H9 (cell line): Measurements from ENCODE around the gene SNAPC2. TPM values are rescaled to one million over a fixed set of nuclear protein-coding genes. Genes with fewer than 3 reads are reported as not detected.
A peak's percentile ranks its signal among the peaks of the same experiment; 100 is the strongest.

Experiments used
- DNase-seq: peaks from one replicate; pipeline ENCODE4 v3.0.0-alpha.2; 2017
- H2AFZ ChIP-seq: one replicate; pipeline ENCODE4 v1.6.1; 2013; ENCODE audit warnings: mild to moderate bottlenecking, low read length, control low read depth, moderate library complexity
- H2AK5ac ChIP-seq: 2 replicates; pipeline ENCODE4 v1.6.1; 2013; ENCODE audit warnings: low read length, control low read depth, mixed read lengths; ENCODE audit not compliant: insufficient read length
- H2BK120ac ChIP-seq: one replicate; pipeline ENCODE4 v1.6.1; 2013; ENCODE audit warnings: low read depth, mild to moderate bottlenecking, low read length, control low read depth, inconsistent platforms; ENCODE audit not compliant: poor library complexity, severe bottlenecking
- H2BK12ac ChIP-seq: 2 replicates; pipeline ENCODE4 v1.6.1; 2013; ENCODE audit warnings: low read length, control low read depth, mixed read lengths, low read depth; ENCODE audit not compliant: insufficient read length
- H2BK15ac ChIP-seq: 2 replicates; pipeline ENCODE4 v1.6.1; 2013; ENCODE audit warnings: low read depth, low read length, control low read depth
- H2BK20ac ChIP-seq: one replicate; pipeline ENCODE4 v1.6.1; 2013; ENCODE audit warnings: low read depth, mild to moderate bottlenecking, low read length, control low read depth, inconsistent platforms; ENCODE audit not compliant: poor library complexity, severe bottlenecking
- H2BK5ac ChIP-seq: 2 replicates; pipeline ENCODE4 v1.6.1; 2013; ENCODE audit warnings: low read length, control low read depth, mixed read lengths; ENCODE audit not compliant: insufficient read length
- H3K14ac ChIP-seq: 2 replicates; pipeline ENCODE4 v1.6.1; 2013; ENCODE audit warnings: low read length, control low read depth; ENCODE audit not compliant: insufficient read depth
- H3K18ac ChIP-seq: 2 replicates; pipeline ENCODE4 v1.6.1; 2013; ENCODE audit warnings: low read depth, mild to moderate bottlenecking, mixed read lengths, low read length, control low read depth; ENCODE audit not compliant: insufficient read length
- H3K23ac ChIP-seq: 2 replicates; pipeline ENCODE4 v1.6.1; 2013; ENCODE audit warnings: low read length, control low read depth, mixed read lengths, low read depth; ENCODE audit not compliant: insufficient read length
- H3K23me2 ChIP-seq: 2 replicates; pipeline ENCODE4 v1.6.1; 2013; ENCODE audit warnings: low read depth, mild to moderate bottlenecking, mixed read lengths, low read length, control low read depth; ENCODE audit not compliant: insufficient read length, poor library complexity, severe bottlenecking
- H3K27ac ChIP-seq: 2 replicates; pipeline ENCODE4 v1.5.1; 2013; ENCODE audit warnings: low read length, control low read depth, mixed read lengths, low read depth; ENCODE audit not compliant: insufficient read length
- H3K27me3 ChIP-seq: 2 replicates; pipeline ENCODE4 v1.6.1; 2013; ENCODE audit warnings: low read length, control low read depth, inconsistent platforms; ENCODE audit not compliant: insufficient read depth
- H3K4ac ChIP-seq: 2 replicates; pipeline ENCODE4 v1.6.1; 2013; ENCODE audit warnings: low read depth, mild to moderate bottlenecking, control low read depth, inconsistent platforms, low read length, moderate library complexity
- H3K4me1 ChIP-seq: 2 replicates; pipeline ENCODE4 v1.6.1; 2013; ENCODE audit warnings: low read length, control low read depth, inconsistent platforms; ENCODE audit not compliant: insufficient read depth
- H3K4me2 ChIP-seq: 2 replicates; pipeline ENCODE4 v1.6.1; 2013; ENCODE audit warnings: low read length, control low read depth, mixed read lengths; ENCODE audit not compliant: insufficient read length, insufficient read depth
- H3K56ac ChIP-seq: 2 replicates; pipeline ENCODE4 v1.6.1; 2013; ENCODE audit warnings: low read depth, mild to moderate bottlenecking, mixed read lengths, low read length, control low read depth; ENCODE audit not compliant: insufficient read length
- H3K79me1 ChIP-seq: 2 replicates; pipeline ENCODE4 v1.6.1; 2013; ENCODE audit warnings: low read depth, mild to moderate bottlenecking, moderate library complexity, low read length, control low read depth, inconsistent platforms; ENCODE audit not compliant: insufficient read depth, poor library complexity, severe bottlenecking
- H3K79me2 ChIP-seq: 2 replicates; pipeline ENCODE4 v1.6.1; 2013; ENCODE audit warnings: low read length, control low read depth, inconsistent platforms; ENCODE audit not compliant: insufficient read depth
- H3K9ac ChIP-seq: 2 replicates; pipeline ENCODE4 v1.6.1; 2013; ENCODE audit warnings: low read length, control low read depth, mixed read lengths; ENCODE audit not compliant: insufficient read length; ENCODE audit errors: extremely low read depth
- H3K9me3 ChIP-seq: one replicate; pipeline ENCODE4 v1.6.1; 2013; ENCODE audit warnings: low read depth, low read length, inconsistent platforms; ENCODE audit not compliant: control insufficient read depth
- H3T11ph ChIP-seq: one replicate; pipeline ENCODE4 v1.6.1; 2013; ENCODE audit warnings: mild to moderate bottlenecking, low read length, control low read depth, inconsistent platforms
- H4K20me1 ChIP-seq: one replicate; pipeline ENCODE4 v1.6.1; 2013; ENCODE audit not compliant: control insufficient read depth, insufficient read length, insufficient read depth
- H4K5ac ChIP-seq: 2 replicates; pipeline ENCODE4 v1.6.1; 2013; ENCODE audit warnings: low read depth, mild to moderate bottlenecking, mixed read lengths, low read length, control low read depth; ENCODE audit not compliant: insufficient read length
- H4K8ac ChIP-seq: replicated peaks from 2 replicates; pipeline ENCODE4 v1.6.1; 2013; ENCODE audit warnings: low read length, control low read depth, mixed read lengths, low read depth; ENCODE audit not compliant: insufficient read length
- H4K91ac ChIP-seq: 2 replicates; pipeline ENCODE4 v1.6.1; 2013; ENCODE audit warnings: low read depth, mild to moderate bottlenecking, moderate library complexity, mixed read lengths, low read length, control low read depth; ENCODE audit not compliant: insufficient read length
- H3K27ac Mint-ChIP-seq, 3 experiments: 2 replicates in 2 of 3; 3 replicates in 1 of 3; pipeline ENCODE4 v1.8.0; 2020 to 2021; ENCODE audit warnings: mixed read lengths in 3 of 3, mild to moderate bottlenecking in 1 of 3, moderate library complexity in 1 of 3
- H3K27me3 Mint-ChIP-seq: 2 replicates; pipeline ENCODE4 v1.8.0; 2021; ENCODE audit warnings: low read depth, mild to moderate bottlenecking, moderate library complexity, mixed read lengths
- H3K36me3 Mint-ChIP-seq, 3 experiments: 2 replicates in 2 of 3; 3 replicates in 1 of 3; pipeline ENCODE4 v1.8.0; 2020 to 2021; ENCODE audit warnings: low read depth in 3 of 3, mixed read lengths in 3 of 3; ENCODE audit not compliant: insufficient read depth in 1 of 3
- H3K4me1 Mint-ChIP-seq, 2 experiments: 2 replicates each; pipeline ENCODE4 v1.8.0; 2020; ENCODE audit warnings: mixed read lengths in 2 of 2
- H3K4me3 Mint-ChIP-seq, 2 experiments: 2 replicates in 1 of 2; 3 replicates in 1 of 2; pipeline ENCODE4 v1.8.0; 2020 to 2021; ENCODE audit warnings: mild to moderate bottlenecking in 2 of 2, mixed read lengths in 2 of 2, moderate library complexity in 1 of 2
- H3K9me3 Mint-ChIP-seq, 2 experiments: 2 replicates in 1 of 2; 3 replicates in 1 of 2; pipeline ENCODE4 v1.8.0; 2020; ENCODE audit warnings: mild to moderate bottlenecking in 2 of 2, mixed read lengths in 2 of 2, moderate library complexity in 1 of 2
- WGBS: extraction: QIAGEN DNeasy Blood & Tissue Kit; methylation state at CpG from one replicate; pipeline ENCODE4 v1.1.7; 2013; ENCODE audit warnings: missing lambda C conversion rate, low lambda C conversion rate, mixed read lengths; ENCODE audit not compliant: insufficient read length; ENCODE audit errors: extremely low coverage; 5-methylcytosine and 5-hydroxymethylcytosine counted together
- total RNA-seq: library from RNA; stranded (reverse); gene quantifications from 2 replicates; pipeline ENCODE4 v1.2.1, GENCODE V29; 2021
- TF ChIP-seq, protein P1 (sequence below): fragments of 200-600 bp; sonication (generic); conservative IDR thresholded peaks from 3 replicates; pipeline ENCODE4 v1.8.0; 2021; ENCODE audit warnings: antibody characterized with exemption, mild to moderate bottlenecking

SNAPC2 gene
- total RNA-seq, 1 experiment from 2014 or later = 17.8 TPM

DNA sequence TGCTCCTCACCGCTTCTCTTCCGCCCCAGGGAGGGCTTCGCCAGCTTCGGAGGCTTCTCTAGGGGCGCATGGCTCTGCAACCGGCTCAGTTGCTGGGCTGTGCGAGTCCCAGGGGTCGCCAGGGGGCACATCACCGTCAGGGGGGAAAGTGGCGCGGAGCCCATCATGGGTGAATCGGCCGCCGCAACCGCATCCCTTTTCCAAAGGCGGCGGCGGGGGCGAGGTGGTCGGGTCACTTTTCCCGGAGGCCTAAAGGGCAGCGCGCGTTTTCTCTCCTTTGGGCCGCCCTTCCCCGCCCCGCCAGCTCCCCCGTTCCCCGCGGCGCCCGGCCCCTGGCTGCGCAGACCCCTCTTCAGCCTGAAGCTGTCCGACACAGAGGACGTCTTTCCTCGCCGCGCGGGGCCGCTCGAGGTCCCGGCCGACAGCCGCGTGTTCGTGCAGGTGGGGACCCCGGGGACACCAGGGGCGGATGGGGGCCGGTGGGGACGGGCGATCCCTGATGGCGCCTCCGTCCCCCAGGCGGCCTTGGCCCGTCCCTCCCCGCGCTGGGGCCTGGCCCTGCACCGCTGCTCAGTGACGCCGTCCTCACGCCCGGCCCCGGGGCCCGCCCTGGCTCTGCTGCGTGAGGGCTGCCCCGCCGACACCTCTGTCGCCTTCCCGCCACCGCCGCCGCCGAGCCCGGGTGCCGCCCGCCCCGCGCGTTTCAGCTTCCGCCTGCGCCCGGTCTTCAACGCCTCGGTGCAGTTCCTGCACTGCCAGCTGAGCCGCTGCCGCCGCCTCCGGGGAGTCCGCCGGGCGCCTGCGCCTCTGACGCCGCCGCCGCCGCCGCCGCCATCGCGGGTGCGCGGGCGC lies 3.8 kb upstream of the SNAPC2 start:
- no peaks in the 10 kb centered on the region for H3K9me3 ChIP-seq
- H4K91ac ChIP-seq = no peak overlapping the region
- H3K23me2 ChIP-seq = peaks cover 17% of the 10 kb centered on the region
- H3K79me1 ChIP-seq = no peaks in the 10 kb centered on the region
- H3K79me2 ChIP-seq = no peaks in the 10 kb centered on the region
- H4K5ac ChIP-seq = no peak overlapping the region
- Mint-ChIP-seq H3K4me1 (peaks cover 20 to 27% of the 10 kb centered on the region in 2 experiments), H3K36me3 (peaks cover 11 to 16% (median 14%) of the 10 kb centered on the region in 3 experiments; a peak in 6 of 7 replicates), H3K27ac (no peak overlapping the region), H3K9me3 (no peaks in the 10 kb centered on the region; a peak in 1 of 5 replicates), H3K4me3 (peak overlapping the region; percentile 67 to 91), H3K27me3 (peaks cover 57% of the 10 kb centered on the region)
- H2BK120ac ChIP-seq = no peak overlapping the region
- no peak overlapping the region for H3K27ac ChIP-seq
- H2BK15ac ChIP-seq = no peak overlapping the region
- no peak overlapping the region for H3T11ph ChIP-seq
- TF ChIP-seq, protein P1, sequence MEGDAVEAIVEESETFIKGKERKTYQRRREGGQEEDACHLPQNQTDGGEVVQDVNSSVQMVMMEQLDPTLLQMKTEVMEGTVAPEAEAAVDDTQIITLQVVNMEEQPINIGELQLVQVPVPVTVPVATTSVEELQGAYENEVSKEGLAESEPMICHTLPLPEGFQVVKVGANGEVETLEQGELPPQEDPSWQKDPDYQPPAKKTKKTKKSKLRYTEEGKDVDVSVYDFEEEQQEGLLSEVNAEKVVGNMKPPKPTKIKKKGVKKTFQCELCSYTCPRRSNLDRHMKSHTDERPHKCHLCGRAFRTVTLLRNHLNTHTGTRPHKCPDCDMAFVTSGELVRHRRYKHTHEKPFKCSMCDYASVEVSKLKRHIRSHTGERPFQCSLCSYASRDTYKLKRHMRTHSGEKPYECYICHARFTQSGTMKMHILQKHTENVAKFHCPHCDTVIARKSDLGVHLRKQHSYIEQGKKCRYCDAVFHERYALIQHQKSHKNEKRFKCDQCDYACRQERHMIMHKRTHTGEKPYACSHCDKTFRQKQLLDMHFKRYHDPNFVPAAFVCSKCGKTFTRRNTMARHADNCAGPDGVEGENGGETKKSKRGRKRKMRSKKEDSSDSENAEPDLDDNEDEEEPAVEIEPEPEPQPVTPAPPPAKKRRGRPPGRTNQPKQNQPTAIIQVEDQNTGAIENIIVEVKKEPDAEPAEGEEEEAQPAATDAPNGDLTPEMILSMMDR = peak; percentile 50
- DNase-seq = peak; percentile 59
- peaks cover 16% of the 10 kb centered on the region; the same call in 1 of the 2 replicates for H3K27me3 ChIP-seq
- H3K14ac ChIP-seq = no peak overlapping the region; the same call in 1 of the 2 replicates
- H3K4me2 ChIP-seq = peak overlapping the region; percentile 74
- H2BK12ac ChIP-seq = no peak overlapping the region
- no peak overlapping the region for H2BK20ac ChIP-seq
- no peak overlapping the region for H3K9ac ChIP-seq
- H3K4me1 ChIP-seq = no peaks in the 10 kb centered on the region
- WGBS = no CpG with 5 or more reads among the region's 104 CpGs
- H4K20me1 ChIP-seq = no peaks in the 10 kb centered on the region
- no peak overlapping the region for H2AFZ ChIP-seq
- H3K4ac ChIP-seq = no peak overlapping the region
- no peak overlapping the region for H2AK5ac ChIP-seq
- H3K18ac ChIP-seq = no peak overlapping the region
- H3K23ac ChIP-seq = no peak overlapping the region
- H4K8ac ChIP-seq = no peak overlapping the region
- H2BK5ac ChIP-seq = no peak overlapping the region
- H3K56ac ChIP-seq = no peak overlapping the region
